ENCODE results near the gene ALG8. TPM values are rescaled to one million over a fixed set of nuclear protein-coding genes. Genes with fewer than 3 reads are reported as not detected.

ALG8 gene
- polyA plus RNA-seq, 1 of the 3 experiments (the other 2 are of a cell fraction), result 42.0 TPM

- no peak for TF ChIP-seq YY1 (IDR thresholded peaks at IDR 0.05; ENCODE audit: low read depth)
- TF ChIP-seq, protein P1, sequence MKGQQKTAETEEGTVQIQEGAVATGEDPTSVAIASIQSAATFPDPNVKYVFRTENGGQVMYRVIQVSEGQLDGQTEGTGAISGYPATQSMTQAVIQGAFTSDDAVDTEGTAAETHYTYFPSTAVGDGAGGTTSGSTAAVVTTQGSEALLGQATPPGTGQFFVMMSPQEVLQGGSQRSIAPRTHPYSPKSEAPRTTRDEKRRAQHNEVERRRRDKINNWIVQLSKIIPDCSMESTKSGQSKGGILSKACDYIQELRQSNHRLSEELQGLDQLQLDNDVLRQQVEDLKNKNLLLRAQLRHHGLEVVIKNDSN (IDR thresholded peaks at IDR 0.05; ENCODE audit: borderline replicate concordance, low read depth), result no peak
- TF ChIP-seq MEF2A (IDR thresholded peaks at IDR 0.05; ENCODE audit: borderline replicate concordance, low read depth), result no peak
Measured at GRCh38 chr11:78170413-78170812, 31.0 kb upstream of the ALG8 start (continued).

DNA sequence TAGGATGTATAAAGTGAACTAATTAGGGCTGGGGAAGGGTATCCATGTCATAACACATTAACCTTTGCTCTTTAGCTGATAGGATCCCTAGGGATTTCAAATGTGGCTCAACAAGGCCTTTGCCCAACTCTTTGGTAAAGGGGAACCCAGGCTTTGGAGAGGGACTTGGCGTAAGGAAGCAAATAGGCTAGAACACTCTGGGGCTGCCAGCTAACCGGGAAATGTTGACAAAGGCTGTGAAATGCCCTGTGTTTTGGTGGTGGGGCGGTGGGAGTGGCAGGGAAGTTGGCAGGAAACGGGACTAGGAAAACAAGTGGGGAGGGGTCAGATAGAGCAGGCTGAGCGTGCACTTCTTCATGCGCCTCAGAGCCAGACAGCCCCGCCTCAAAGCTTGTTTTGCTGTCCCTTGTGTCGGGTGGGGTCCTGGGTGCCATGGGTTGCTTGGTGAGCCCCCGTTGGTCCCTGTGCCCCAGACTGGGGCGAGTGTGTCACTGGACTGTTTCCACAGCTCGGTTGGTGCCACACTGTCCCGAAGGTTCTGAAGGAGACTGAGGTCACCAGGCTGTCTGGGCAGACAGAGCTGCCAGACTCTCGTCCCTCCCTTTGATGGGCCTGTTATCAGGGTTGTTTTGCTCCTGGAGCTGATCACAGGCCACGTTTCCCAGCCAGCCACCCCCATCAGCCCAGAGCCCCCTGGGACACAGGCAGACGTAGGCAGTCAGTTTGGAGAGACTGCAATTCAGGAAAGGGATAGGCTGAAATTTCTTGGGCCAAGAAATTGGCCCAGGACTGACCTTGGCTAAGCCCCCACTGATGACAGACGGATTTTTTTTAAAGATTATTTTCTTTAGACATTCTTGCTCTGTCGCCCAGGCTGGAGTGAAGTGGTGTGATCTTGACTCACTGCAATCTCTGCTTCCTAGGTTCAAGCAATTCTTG, 29.4 kb upstream of the ALG8 start:
- Histone ChIP-seq H3K9ac (no peak overlapping the region), H4K20me1 (ENCODE audit: insufficient read depth) (no peaks in the 10 kb centered on the region), H3K27ac (ENCODE audit: low read depth in 2 of 2, low read length in 1 of 2) (peak overlapping the region; percentile 61 to 72), H3K27me3 (ENCODE audit: insufficient read depth) (no peaks in the 10 kb centered on the region), H3K36me3 (replicated peaks in 1 of 2; ENCODE audit: control insufficient read depth in 1 of 2, insufficient read depth in 2 of 2, low read length in 1 of 2) (peaks cover 0 to 19% of the 10 kb centered on the region in 2 experiments), H3K9me3 (no peaks in the 10 kb centered on the region), H3K79me2 (ENCODE audit: insufficient read depth) (no peaks in the 10 kb centered on the region), H3K9me2 (no peaks in the 10 kb centered on the region), H3F3A (replicated peaks; ENCODE audit: insufficient read depth) (no peaks in the 10 kb centered on the region), H3K4me2 (peak overlapping the region; percentile 34; the same call in 1 of the 2 replicates), H3K4me3 (ENCODE audit: low read depth in 2 of 2, low read length in 1 of 2) (no peak overlapping the region), H3K4me1 (ENCODE audit: control insufficient read depth in 1 of 2, insufficient read depth in 2 of 2, low read depth in 1 of 2, low read length in 1 of 2) (peaks cover 0 to 22% of the 10 kb centered on the region in 2 experiments; a peak in 1 of 4 replicates), H2AFZ (ENCODE audit: low read depth) (no peak overlapping the region)
- TF ChIP-seq, protein P1 (IDR thresholded peaks at IDR 0.05; ENCODE audit: borderline replicate concordance, low read depth), result no peak
- TF ChIP-seq EP300 (IDR thresholded peaks at IDR 0.05; ENCODE audit: borderline replicate concordance in 1 of 2, low read depth in 1 of 2, low read length in 1 of 2) (0 out of 4 replicates have a peak, but pooled peaks of 1 of the 2 experiments have one; percentile 24), RXRA (IDR thresholded peaks at IDR 0.05; ENCODE audit: borderline replicate concordance, low read depth) (no peak)
- 75% methylated on average over 14 of the region's 17 CpGs for WGBS (ENCODE audit: low lambda C conversion rate)
- DNase-seq, result peak; percentile 75
- ChIA-PET POLR2A (no interaction called here), CTCF (interaction anchor here (1.4 kb wide), 1 partner anchor 396 kb away, joined by 3 read pairs; no protein-coding TSS in a partner anchor)

DNA sequence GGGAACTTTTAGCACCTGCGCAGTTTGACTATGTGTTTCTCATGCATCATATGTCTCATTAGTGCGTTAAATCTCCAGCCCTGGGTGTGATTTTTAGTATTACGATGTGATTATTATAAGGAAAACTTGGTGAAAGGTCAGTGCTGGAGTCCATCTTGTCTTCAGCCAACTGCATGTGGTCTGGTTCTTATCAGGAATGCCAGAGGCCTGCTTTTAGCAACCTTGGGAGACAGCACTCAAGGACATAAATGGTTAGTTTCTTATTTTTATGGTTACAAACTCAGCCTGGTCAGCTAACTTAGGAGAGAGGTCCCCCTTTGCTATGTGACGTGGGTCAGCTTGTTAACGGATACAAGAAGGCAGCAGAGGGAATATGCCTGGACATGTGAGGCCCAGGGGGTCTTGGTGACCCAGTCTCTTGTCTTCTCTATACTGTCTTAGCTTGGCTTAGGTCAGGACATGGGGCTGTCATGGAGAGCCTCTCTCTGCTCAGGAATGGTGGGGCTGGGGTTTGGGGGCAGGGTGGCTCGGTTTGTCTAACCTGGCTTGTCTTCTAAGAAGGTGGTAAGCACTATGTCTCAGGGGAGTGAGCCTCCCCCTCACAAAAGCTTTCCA, 27.5 kb upstream of the ALG8 start:
- 96% methylated on average over 5 of the region's 6 CpGs for WGBS (ENCODE audit: low lambda C conversion rate)
- H3K4me3 ChIP-seq (ENCODE audit: low read depth in 2 of 2, low read length in 1 of 2), result no peak overlapping the region
- H3K9me2 ChIP-seq, result no peaks in the 10 kb centered on the region
- H3F3A ChIP-seq (replicated peaks; ENCODE audit: insufficient read depth), result no peaks in the 10 kb centered on the region
- no peak overlapping the region for H3K4me2 ChIP-seq
- POLR2A ChIA-PET, result no interaction called here
- CTCF ChIA-PET, result no interaction called here
- no peaks in the 10 kb centered on the region for H3K9me3 ChIP-seq
- H2AFZ ChIP-seq (ENCODE audit: low read depth), result no peak overlapping the region
- H3K79me2 ChIP-seq (ENCODE audit: insufficient read depth), result no peaks in the 10 kb centered on the region
- H3K36me3 ChIP-seq (replicated peaks in 1 of 2; ENCODE audit: control insufficient read depth in 1 of 2, insufficient read depth in 2 of 2, low read length in 1 of 2), result peaks cover 0 to 5% of the 10 kb centered on the region in 2 experiments
- no peak overlapping the region for H3K9ac ChIP-seq
- H3K4me1 ChIP-seq (ENCODE audit: control insufficient read depth in 1 of 2, insufficient read depth in 2 of 2, low read depth in 1 of 2, low read length in 1 of 2), result peaks cover 0 to 33% of the 10 kb centered on the region in 2 experiments; a peak in 1 of 4 replicates
- H4K20me1 ChIP-seq (ENCODE audit: insufficient read depth), result no peaks in the 10 kb centered on the region
- DNase-seq, result no peak
- H3K27ac ChIP-seq (ENCODE audit: low read depth in 2 of 2, low read length in 1 of 2), result peak overlapping the region in 1 of 2 experiments; percentile 45; a peak in 1 of 4 replicates
- H3K27me3 ChIP-seq (ENCODE audit: insufficient read depth), result no peaks in the 10 kb centered on the region
- TF ChIP-seq, protein P2, sequence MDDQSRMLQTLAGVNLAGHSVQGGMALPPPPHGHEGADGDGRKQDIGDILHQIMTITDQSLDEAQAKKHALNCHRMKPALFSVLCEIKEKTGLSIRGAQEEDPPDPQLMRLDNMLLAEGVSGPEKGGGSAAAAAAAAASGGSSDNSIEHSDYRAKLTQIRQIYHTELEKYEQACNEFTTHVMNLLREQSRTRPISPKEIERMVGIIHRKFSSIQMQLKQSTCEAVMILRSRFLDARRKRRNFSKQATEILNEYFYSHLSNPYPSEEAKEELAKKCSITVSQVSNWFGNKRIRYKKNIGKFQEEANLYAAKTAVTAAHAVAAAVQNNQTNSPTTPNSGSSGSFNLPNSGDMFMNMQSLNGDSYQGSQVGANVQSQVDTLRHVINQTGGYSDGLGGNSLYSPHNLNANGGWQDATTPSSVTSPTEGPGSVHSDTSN (IDR thresholded peaks at IDR 0.05), result no peak
- no peak for TF ChIP-seq SMC3 (IDR thresholded peaks at IDR 0.05; ENCODE audit: low read depth, low read length)
- no peak for TF ChIP-seq EP300 (IDR thresholded peaks at IDR 0.05; ENCODE audit: borderline replicate concordance in 1 of 2, low read depth in 1 of 2, low read length in 1 of 2)
- TF ChIP-seq JUND (IDR thresholded peaks at IDR 0.05), result no peak
- no peak for TF ChIP-seq FOXJ3 (CRISPR knock-in tag; IDR thresholded peaks at IDR 0.05)
- TF ChIP-seq TAF1 (IDR thresholded peaks at IDR 0.05; ENCODE audit: borderline replicate concordance, low read depth, low read length), result no peak
- TF ChIP-seq GABPA (IDR thresholded peaks at IDR 0.05; ENCODE audit: low read depth), result no peak
- TF ChIP-seq RCOR1 (IDR thresholded peaks at IDR 0.05; ENCODE audit: low read length), result no peak
- no peak for TF ChIP-seq NRF1 (IDR thresholded peaks at IDR 0.05; ENCODE audit: low read depth, low read length)
- TF ChIP-seq, protein P3, sequence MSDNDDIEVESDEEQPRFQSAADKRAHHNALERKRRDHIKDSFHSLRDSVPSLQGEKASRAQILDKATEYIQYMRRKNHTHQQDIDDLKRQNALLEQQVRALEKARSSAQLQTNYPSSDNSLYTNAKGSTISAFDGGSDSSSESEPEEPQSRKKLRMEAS (IDR thresholded peaks at IDR 0.05; ENCODE audit: low read depth), result no peak
- no peak for TF ChIP-seq FOXM1 (IDR thresholded peaks at IDR 0.05; ENCODE audit: low read depth)
- no peak for TF ChIP-seq MXI1 (IDR thresholded peaks at IDR 0.05; ENCODE audit: low read depth, low read length)
- TF ChIP-seq GATA2 (CRISPR knock-in tag; IDR thresholded peaks at IDR 0.05), result no peak
- TF ChIP-seq ELF1 (IDR thresholded peaks at IDR 0.05), result no peak
- no peak for TF ChIP-seq FOSL2 (IDR thresholded peaks at IDR 0.05; ENCODE audit: borderline replicate concordance, low read depth)
